HEK293 (cell line): ENCODE results near the gene KATNB1.

Experiments
- CTCF ChIA-PET: fragments of 350-600 bp; formaldehyde crosslinking; extraction: SDS; loops from one replicate; lab custom pipeline; 2021; ENCODE audit warnings: antibody characterized with exemption; lab: Yijun Ruan, JAX
- POLR2A ChIA-PET: fragments of 300-600 bp; formaldehyde crosslinking; extraction: SDS; loops from one replicate; lab custom pipeline; 2020; ENCODE audit warnings: antibody characterized with exemption, inconsistent platforms; lab: Yijun Ruan, JAX
- H3K27ac ChIP-seq: fragments of 200-500 bp; sonication (Bioruptor generic); 2 replicates; pipeline ENCODE4 v1.5.1; 2014; ENCODE audit warnings: low read depth, low read length, control low read depth, inconsistent platforms; ENCODE audit errors: extremely low read depth
- H3K36me3 ChIP-seq, 2 experiments: fragments of 200-500 bp in 1 of 2; sonication (Bioruptor generic) in 1 of 2; 1 replicate in 1 of 2; 2 replicates in 1 of 2; pipeline ENCODE4 v1.5.1; 2014 to 2017; ENCODE audit warnings: inconsistent platforms in 2 of 2, low read length in 2 of 2; ENCODE audit not compliant: control insufficient read depth in 2 of 2, insufficient read depth in 1 of 2
- H3K4me1 ChIP-seq: fragments of 200-500 bp; sonication (Bioruptor generic); 2 replicates; pipeline ENCODE4 v1.5.1; 2014; ENCODE audit warnings: mild to moderate bottlenecking, low read length, inconsistent platforms; ENCODE audit not compliant: control insufficient read depth, insufficient read depth
- H3K4me3 ChIP-seq: 2 replicates; pipeline ENCODE4 v1.5.1; 2011; ENCODE audit warnings: low read depth, mild to moderate bottlenecking, control low read depth, low read length, moderate library complexity
- H3K9me3 ChIP-seq: fragments of 200-500 bp; sonication (Bioruptor generic); 2 replicates; pipeline ENCODE4 v1.5.1; 2014; ENCODE audit warnings: low read depth, low read length, inconsistent platforms; ENCODE audit not compliant: control insufficient read depth, insufficient read depth
- GLI4 ChIP-seq: fragments of 450-650 bp; formaldehyde crosslinking; IDR thresholded peaks from 2 replicates; pipeline ENCODE4 v1.5.1; 2016; ENCODE audit warnings: missing biosample characterization, missing genetic modification characterization
- GLIS2 ChIP-seq: fragments of 450-650 bp; formaldehyde crosslinking; IDR thresholded peaks from 2 replicates; pipeline ENCODE4 v1.5.1; 2016; ENCODE audit warnings: missing biosample characterization, missing genetic modification characterization
- KLF9 ChIP-seq: fragments of 450-650 bp; formaldehyde crosslinking; IDR thresholded peaks from 2 replicates; pipeline ENCODE4 v1.5.1; 2016; ENCODE audit warnings: missing biosample characterization, missing genetic modification characterization, low read depth
- SP7 ChIP-seq: fragments of 450-650 bp; formaldehyde crosslinking; IDR thresholded peaks from 2 replicates; pipeline ENCODE4 v1.5.1; 2016; ENCODE audit warnings: missing biosample characterization, missing genetic modification characterization
- ZFHX2 ChIP-seq: fragments of 450-650 bp; formaldehyde crosslinking; conservative IDR thresholded peaks from 2 replicates; pipeline ENCODE4 v1.5.1; 2016; ENCODE audit warnings: missing biosample characterization, missing genetic modification characterization
- ZNF10 ChIP-seq: fragments of 450-650 bp; formaldehyde crosslinking; IDR thresholded peaks from 2 replicates; pipeline ENCODE4 v1.5.1; 2017; ENCODE audit warnings: missing biosample characterization, missing genetic modification characterization
- ZNF157 ChIP-seq: fragments of 450-650 bp; formaldehyde crosslinking; IDR thresholded peaks from 2 replicates; pipeline ENCODE4 v1.5.1; 2016; ENCODE audit warnings: missing biosample characterization, missing genetic modification characterization
- ZNF514 ChIP-seq: fragments of 450-650 bp; formaldehyde crosslinking; IDR thresholded peaks from 2 replicates; pipeline ENCODE4 v1.5.1; 2016; ENCODE audit warnings: missing biosample characterization, missing genetic modification characterization
- ZNF596 ChIP-seq: fragments of 450-650 bp; IDR thresholded peaks from 2 replicates; pipeline ENCODE4 v1.5.0; 2018; ENCODE audit warnings: missing biosample characterization, mild to moderate bottlenecking, missing genetic modification characterization, moderate library complexity
- ZXDB ChIP-seq: fragments of 450-650 bp; formaldehyde crosslinking; IDR thresholded peaks from 2 replicates; pipeline ENCODE4 v1.5.1; 2016; ENCODE audit warnings: missing biosample characterization, missing genetic modification characterization
- TF ChIP-seq, protein P1 (sequence below): fragments of 450-650 bp; formaldehyde crosslinking; IDR thresholded peaks from 2 replicates; pipeline ENCODE4 v1.5.1; 2016; ENCODE audit warnings: missing biosample characterization, missing genetic modification characterization
- TF ChIP-seq, protein P2 (sequence below): fragments of 450-650 bp; formaldehyde crosslinking; IDR thresholded peaks from 2 replicates; pipeline ENCODE4 v1.5.1; 2016; ENCODE audit warnings: missing biosample characterization, missing genetic modification characterization
- TF ChIP-seq, protein P3 (sequence below): fragments of 450-650 bp; formaldehyde crosslinking; optimal IDR thresholded peaks from 2 replicates; pipeline ENCODE3; 2016; ENCODE audit warnings: missing biosample characterization, mild to moderate bottlenecking, missing genetic modification characterization
- TF ChIP-seq, protein P4 (sequence below): IDR thresholded peaks from 2 replicates; pipeline ENCODE4 v1.6.1; 2011; ENCODE audit warnings: mild to moderate bottlenecking, low read depth, low read length, borderline replicate concordance
- TF ChIP-seq, protein P5 (sequence below): fragments of 450-650 bp; formaldehyde crosslinking; conservative IDR thresholded peaks from 2 replicates; pipeline ENCODE4 v1.5.1; 2016; ENCODE audit warnings: low read depth, missing biosample characterization, missing genetic modification characterization
- TF ChIP-seq, protein P6 (sequence below): fragments of 450-650 bp; formaldehyde crosslinking; IDR thresholded peaks from 2 replicates; pipeline ENCODE4 v1.5.1; 2016; ENCODE audit warnings: missing biosample characterization, missing genetic modification characterization
- TF ChIP-seq, protein P7 (sequence below): fragments of 450-650 bp; formaldehyde crosslinking; IDR thresholded peaks from 2 replicates; pipeline ENCODE4 v1.5.1; 2017; ENCODE audit warnings: missing biosample characterization, missing genetic modification characterization

Gene KATNB1

DNA sequence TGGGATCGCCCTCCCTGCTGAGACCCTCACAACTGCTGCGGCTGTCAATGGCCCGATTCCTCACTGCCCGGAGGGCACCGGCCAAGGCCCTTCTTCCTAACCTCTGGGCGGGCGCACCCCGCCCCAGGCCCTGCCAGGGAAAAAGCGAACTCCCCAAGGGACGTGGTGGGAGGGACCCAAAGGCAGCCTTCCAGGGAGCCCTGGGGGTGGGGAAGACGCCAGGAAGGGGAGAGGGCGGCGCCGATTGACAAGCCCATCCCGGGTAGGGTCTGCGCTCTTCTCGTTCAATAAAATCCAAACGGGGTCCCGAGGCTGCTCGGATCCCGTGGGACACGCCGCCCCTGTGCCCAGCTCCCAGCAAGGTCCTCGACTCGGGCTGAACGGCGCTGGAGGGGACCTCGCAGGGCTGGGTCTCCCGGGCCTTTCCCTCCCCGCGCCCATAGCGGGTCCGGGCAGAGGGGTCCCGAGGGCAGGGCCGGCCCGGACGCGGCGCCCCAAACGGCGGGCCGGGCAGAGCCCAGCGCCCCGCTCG, 66.3 kb downstream of the KATNB1 start (continued):
- TF ChIP-seq, protein P1, sequence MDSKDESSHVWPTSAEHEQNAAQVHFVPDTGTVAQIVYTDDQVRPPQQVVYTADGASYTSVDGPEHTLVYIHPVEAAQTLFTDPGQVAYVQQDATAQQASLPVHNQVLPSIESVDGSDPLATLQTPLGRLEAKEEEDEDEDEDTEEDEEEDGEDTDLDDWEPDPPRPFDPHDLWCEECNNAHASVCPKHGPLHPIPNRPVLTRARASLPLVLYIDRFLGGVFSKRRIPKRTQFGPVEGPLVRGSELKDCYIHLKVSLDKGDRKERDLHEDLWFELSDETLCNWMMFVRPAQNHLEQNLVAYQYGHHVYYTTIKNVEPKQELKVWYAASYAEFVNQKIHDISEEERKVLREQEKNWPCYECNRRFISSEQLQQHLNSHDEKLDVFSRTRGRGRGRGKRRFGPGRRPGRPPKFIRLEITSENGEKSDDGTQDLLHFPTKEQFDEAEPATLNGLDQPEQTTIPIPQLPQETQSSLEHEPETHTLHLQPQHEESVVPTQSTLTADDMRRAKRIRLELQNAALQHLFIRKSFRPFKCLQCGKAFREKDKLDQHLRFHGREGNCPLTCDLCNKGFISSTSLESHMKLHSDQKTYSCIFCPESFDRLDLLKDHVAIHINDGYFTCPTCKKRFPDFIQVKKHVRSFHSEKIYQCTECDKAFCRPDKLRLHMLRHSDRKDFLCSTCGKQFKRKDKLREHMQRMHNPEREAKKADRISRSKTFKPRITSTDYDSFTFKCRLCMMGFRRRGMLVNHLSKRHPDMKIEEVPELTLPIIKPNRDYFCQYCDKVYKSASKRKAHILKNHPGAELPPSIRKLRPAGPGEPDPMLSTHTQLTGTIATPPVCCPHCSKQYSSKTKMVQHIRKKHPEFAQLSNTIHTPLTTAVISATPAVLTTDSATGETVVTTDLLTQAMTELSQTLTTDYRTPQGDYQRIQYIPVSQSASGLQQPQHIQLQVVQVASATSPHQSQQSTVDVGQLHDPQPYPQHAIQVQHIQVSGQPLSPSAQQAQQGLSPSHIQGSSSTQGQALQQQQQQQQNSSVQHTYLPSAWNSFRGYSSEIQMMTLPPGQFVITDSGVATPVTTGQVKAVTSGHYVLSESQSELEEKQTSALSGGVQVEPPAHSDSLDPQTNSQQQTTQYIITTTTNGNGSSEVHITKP (tag by site-specific recombination): 0 out of 2 replicates have a peak, but pooled peaks have one; percentile 36
- TF ChIP-seq GLIS2 (tag by site-specific recombination): peak; percentile 83

DNA sequence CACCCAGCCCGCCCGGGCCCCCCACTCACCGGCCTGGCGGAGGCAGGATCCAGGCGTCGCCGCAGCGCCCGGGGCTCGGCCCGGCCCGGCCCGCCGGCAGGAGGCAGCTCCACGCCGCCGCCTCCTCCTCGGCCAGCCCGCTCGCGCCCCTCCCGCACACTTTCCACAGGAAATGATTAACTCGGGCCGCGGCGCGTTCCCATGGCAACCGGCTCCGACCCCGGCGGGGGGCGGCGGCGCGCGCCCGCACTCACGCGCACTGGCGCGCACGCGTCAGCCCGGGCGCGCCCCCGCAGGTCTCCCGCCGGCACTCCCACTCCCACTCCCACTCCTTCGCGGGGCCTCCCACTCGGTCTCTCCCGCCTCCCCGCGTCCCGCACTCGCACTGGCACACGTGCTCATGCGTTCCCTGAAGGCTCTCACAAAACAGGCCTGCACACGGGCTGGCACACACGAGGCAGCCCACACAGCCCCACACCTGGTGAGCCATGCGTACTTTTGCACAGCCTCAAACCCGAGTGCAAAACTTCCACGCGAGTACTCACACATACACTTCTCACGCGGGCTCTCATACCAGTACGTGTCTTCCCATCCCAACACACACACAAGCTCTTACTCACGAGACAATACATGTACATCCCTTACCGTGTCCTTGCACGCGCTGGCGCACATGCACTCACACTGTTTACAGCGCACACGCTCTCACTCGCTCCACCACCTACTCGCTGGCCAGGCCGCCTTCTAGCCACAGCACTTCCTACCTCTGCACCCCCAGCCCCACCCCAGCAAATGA, 67.0 kb downstream of the KATNB1 start, which contains the start of gene KIFC3:
Gene KIFC3 (minus strand): TSS at position 151 of the 793 bp plus-strand sequence. CDS start 4,248 bp downstream, outside the sequence.
- POLR2A ChIA-PET: no interaction called here
- H3K27ac ChIP-seq: peak within 1 kb of the TSS; percentile 50; the same call in 1 of the 2 replicates
- CTCF ChIA-PET: interaction anchor here (2.7 kb wide), 1 partner anchor 61 kb away, joined by 13 read pairs; no protein-coding TSS in a partner anchor
- peaks cover 0 to under 1% of the 10 kb centered on the region in 2 experiments; a peak in 1 of 3 replicates for H3K36me3 ChIP-seq
- peaks cover 8% of the 10 kb centered on the region for H3K4me1 ChIP-seq
- H3K9me3 ChIP-seq: no peaks in the 10 kb centered on the region
- peak within 1 kb of the TSS; percentile 49 for H3K4me3 ChIP-seq
- no peak for TF ChIP-seq ZNF514
- 0 out of 2 replicates have a peak, but pooled peaks have one; percentile 27 for TF ChIP-seq SP7
- TF ChIP-seq, protein P2, sequence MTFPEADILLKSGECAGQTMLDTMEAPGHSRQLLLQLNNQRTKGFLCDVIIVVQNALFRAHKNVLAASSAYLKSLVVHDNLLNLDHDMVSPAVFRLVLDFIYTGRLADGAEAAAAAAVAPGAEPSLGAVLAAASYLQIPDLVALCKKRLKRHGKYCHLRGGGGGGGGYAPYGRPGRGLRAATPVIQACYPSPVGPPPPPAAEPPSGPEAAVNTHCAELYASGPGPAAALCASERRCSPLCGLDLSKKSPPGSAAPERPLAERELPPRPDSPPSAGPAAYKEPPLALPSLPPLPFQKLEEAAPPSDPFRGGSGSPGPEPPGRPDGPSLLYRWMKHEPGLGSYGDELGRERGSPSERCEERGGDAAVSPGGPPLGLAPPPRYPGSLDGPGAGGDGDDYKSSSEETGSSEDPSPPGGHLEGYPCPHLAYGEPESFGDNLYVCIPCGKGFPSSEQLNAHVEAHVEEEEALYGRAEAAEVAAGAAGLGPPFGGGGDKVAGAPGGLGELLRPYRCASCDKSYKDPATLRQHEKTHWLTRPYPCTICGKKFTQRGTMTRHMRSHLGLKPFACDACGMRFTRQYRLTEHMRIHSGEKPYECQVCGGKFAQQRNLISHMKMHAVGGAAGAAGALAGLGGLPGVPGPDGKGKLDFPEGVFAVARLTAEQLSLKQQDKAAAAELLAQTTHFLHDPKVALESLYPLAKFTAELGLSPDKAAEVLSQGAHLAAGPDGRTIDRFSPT: no peak
- TF ChIP-seq, protein P3, sequence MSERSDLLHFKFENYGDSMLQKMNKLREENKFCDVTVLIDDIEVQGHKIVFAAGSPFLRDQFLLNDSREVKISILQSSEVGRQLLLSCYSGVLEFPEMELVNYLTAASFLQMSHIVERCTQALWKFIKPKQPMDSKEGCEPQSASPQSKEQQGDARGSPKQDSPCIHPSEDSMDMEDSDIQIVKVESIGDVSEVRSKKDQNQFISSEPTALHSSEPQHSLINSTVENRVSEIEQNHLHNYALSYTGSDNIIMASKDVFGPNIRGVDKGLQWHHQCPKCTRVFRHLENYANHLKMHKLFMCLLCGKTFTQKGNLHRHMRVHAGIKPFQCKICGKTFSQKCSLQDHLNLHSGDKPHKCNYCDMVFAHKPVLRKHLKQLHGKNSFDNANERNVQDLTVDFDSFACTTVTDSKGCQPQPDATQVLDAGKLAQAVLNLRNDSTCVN (tag by site-specific recombination): peak; percentile 76
- TF ChIP-seq ZNF157: 0 out of 2 replicates have a peak, but pooled peaks have one; percentile 15
- TF ChIP-seq, protein P4, sequence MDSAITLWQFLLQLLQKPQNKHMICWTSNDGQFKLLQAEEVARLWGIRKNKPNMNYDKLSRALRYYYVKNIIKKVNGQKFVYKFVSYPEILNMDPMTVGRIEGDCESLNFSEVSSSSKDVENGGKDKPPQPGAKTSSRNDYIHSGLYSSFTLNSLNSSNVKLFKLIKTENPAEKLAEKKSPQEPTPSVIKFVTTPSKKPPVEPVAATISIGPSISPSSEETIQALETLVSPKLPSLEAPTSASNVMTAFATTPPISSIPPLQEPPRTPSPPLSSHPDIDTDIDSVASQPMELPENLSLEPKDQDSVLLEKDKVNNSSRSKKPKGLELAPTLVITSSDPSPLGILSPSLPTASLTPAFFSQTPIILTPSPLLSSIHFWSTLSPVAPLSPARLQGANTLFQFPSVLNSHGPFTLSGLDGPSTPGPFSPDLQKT: no peak
- no peak for TF ChIP-seq ZNF10 (tag by site-specific recombination)
- TF ChIP-seq, protein P5, sequence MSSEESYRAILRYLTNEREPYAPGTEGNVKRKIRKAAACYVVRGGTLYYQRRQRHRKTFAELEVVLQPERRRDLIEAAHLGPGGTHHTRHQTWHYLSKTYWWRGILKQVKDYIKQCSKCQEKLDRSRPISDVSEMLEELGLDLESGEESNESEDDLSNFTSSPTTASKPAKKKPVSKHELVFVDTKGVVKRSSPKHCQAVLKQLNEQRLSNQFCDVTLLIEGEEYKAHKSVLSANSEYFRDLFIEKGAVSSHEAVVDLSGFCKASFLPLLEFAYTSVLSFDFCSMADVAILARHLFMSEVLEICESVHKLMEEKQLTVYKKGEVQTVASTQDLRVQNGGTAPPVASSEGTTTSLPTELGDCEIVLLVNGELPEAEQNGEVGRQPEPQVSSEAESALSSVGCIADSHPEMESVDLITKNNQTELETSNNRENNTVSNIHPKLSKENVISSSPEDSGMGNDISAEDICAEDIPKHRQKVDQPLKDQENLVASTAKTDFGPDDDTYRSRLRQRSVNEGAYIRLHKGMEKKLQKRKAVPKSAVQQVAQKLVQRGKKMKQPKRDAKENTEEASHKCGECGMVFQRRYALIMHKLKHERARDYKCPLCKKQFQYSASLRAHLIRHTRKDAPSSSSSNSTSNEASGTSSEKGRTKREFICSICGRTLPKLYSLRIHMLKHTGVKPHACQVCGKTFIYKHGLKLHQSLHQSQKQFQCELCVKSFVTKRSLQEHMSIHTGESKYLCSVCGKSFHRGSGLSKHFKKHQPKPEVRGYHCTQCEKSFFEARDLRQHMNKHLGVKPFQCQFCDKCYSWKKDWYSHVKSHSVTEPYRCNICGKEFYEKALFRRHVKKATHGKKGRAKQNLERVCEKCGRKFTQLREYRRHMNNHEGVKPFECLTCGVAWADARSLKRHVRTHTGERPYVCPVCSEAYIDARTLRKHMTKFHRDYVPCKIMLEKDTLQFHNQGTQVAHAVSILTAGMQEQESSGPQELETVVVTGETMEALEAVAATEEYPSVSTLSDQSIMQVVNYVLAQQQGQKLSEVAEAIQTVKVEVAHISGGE: no peak
- TF ChIP-seq ZXDB: peak; percentile 62
- peak; percentile 78 for TF ChIP-seq KLF9 (tag by site-specific recombination)
- TF ChIP-seq, protein P6, sequence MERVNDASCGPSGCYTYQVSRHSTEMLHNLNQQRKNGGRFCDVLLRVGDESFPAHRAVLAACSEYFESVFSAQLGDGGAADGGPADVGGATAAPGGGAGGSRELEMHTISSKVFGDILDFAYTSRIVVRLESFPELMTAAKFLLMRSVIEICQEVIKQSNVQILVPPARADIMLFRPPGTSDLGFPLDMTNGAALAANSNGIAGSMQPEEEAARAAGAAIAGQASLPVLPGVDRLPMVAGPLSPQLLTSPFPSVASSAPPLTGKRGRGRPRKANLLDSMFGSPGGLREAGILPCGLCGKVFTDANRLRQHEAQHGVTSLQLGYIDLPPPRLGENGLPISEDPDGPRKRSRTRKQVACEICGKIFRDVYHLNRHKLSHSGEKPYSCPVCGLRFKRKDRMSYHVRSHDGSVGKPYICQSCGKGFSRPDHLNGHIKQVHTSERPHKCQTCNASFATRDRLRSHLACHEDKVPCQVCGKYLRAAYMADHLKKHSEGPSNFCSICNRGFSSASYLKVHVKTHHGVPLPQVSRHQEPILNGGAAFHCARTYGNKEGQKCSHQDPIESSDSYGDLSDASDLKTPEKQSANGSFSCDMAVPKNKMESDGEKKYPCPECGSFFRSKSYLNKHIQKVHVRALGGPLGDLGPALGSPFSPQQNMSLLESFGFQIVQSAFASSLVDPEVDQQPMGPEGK (tag by site-specific recombination): peak; percentile 23; the same call in 1 of the 2 replicates
- TF ChIP-seq ZNF596 (tag by site-specific recombination): peak; percentile 16; the same call in 1 of the 2 replicates
- TF ChIP-seq, protein P7, sequence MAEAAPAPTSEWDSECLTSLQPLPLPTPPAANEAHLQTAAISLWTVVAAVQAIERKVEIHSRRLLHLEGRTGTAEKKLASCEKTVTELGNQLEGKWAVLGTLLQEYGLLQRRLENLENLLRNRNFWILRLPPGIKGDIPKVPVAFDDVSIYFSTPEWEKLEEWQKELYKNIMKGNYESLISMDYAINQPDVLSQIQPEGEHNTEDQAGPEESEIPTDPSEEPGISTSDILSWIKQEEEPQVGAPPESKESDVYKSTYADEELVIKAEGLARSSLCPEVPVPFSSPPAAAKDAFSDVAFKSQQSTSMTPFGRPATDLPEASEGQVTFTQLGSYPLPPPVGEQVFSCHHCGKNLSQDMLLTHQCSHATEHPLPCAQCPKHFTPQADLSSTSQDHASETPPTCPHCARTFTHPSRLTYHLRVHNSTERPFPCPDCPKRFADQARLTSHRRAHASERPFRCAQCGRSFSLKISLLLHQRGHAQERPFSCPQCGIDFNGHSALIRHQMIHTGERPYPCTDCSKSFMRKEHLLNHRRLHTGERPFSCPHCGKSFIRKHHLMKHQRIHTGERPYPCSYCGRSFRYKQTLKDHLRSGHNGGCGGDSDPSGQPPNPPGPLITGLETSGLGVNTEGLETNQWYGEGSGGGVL: peak; percentile 44; the same call in 1 of the 2 replicates
- TF ChIP-seq ZFHX2: peak; percentile 97
- TF ChIP-seq GLI4 (tag by site-specific recombination): no peak
